Measurements from ENCODE around the gene KDM7A. TPM values are rescaled to one million over a fixed set of nuclear protein-coding genes. Genes with fewer than 3 reads are reported as not detected.

Gene KDM7A
- total RNA-seq, 1 donor from 2014 or later, result 7.6 TPM

DNA sequence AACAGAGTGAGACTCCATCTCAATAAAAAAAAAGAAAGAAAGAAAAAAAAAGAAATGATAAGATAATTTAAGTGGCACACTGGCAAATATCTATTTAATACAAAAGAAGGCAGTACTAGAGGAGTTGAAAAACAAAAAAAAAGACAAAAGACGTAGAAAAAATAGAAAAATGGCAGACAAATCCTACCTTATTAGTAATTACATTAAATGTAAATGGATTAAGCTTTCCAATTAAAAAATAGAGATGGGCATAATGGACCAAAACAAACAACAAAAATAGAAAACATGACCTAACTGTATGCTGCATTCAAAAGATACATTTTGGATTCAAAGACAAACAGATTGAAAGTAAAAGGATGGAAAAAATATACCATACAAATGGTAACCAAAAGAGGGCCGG, 108.8 kb downstream of the KDM7A start:
- TF ChIP-seq, protein P1, sequence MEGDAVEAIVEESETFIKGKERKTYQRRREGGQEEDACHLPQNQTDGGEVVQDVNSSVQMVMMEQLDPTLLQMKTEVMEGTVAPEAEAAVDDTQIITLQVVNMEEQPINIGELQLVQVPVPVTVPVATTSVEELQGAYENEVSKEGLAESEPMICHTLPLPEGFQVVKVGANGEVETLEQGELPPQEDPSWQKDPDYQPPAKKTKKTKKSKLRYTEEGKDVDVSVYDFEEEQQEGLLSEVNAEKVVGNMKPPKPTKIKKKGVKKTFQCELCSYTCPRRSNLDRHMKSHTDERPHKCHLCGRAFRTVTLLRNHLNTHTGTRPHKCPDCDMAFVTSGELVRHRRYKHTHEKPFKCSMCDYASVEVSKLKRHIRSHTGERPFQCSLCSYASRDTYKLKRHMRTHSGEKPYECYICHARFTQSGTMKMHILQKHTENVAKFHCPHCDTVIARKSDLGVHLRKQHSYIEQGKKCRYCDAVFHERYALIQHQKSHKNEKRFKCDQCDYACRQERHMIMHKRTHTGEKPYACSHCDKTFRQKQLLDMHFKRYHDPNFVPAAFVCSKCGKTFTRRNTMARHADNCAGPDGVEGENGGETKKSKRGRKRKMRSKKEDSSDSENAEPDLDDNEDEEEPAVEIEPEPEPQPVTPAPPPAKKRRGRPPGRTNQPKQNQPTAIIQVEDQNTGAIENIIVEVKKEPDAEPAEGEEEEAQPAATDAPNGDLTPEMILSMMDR (IDR thresholded peaks at IDR 0.05), result no peak
- Mint-ChIP-seq H3K27me3 (ENCODE audit: low read depth) (no peaks in the 10 kb centered on the region), H3K27ac (ENCODE audit: unreplicated experiment) (no peak overlapping the region), H3K36me3 (ENCODE audit: low read depth) (peaks cover 16% of the 10 kb centered on the region), H3K9me3 (ENCODE audit: low read depth) (peaks cover 43% of the 10 kb centered on the region), H3K4me3 (ENCODE audit: unreplicated experiment) (no peak overlapping the region), H3K4me1 (ENCODE audit: low read depth) (no peaks in the 10 kb centered on the region)
- DNase-seq (ENCODE audit: low spot score), result no peak

DNA sequence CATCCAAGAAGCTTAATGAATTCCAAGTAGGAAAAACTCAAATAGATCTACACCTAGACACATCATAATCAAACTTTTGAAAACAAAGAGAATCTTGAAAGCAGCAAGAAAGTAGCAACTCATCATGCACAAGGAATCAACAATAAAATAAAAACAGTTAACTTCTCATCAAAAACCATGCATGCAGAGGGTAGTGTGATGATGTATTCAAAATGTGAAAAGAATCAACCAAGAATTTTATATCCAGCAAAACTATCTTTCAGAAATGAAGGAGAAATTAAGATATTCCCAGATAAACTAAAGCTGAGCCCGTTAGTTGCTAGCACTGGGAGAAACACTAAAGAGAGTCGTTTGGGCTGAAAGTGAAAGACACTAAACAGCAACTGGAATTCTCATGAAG, 109.7 kb downstream of the KDM7A start:
- H3K4me1 Mint-ChIP-seq (ENCODE audit: low read depth), result no peaks in the 10 kb centered on the region
- no peak for DNase-seq (ENCODE audit: low spot score)
- H3K4me3 Mint-ChIP-seq (ENCODE audit: unreplicated experiment), result no peak overlapping the region
- no peaks in the 10 kb centered on the region for H3K27me3 Mint-ChIP-seq (ENCODE audit: low read depth)
- TF ChIP-seq, protein P1 (IDR thresholded peaks at IDR 0.05), result no peak
- peaks cover 16% of the 10 kb centered on the region for H3K36me3 Mint-ChIP-seq (ENCODE audit: low read depth)
- peaks cover 43% of the 10 kb centered on the region for H3K9me3 Mint-ChIP-seq (ENCODE audit: low read depth)
- no peak overlapping the region for H3K27ac Mint-ChIP-seq (ENCODE audit: unreplicated experiment)

DNA sequence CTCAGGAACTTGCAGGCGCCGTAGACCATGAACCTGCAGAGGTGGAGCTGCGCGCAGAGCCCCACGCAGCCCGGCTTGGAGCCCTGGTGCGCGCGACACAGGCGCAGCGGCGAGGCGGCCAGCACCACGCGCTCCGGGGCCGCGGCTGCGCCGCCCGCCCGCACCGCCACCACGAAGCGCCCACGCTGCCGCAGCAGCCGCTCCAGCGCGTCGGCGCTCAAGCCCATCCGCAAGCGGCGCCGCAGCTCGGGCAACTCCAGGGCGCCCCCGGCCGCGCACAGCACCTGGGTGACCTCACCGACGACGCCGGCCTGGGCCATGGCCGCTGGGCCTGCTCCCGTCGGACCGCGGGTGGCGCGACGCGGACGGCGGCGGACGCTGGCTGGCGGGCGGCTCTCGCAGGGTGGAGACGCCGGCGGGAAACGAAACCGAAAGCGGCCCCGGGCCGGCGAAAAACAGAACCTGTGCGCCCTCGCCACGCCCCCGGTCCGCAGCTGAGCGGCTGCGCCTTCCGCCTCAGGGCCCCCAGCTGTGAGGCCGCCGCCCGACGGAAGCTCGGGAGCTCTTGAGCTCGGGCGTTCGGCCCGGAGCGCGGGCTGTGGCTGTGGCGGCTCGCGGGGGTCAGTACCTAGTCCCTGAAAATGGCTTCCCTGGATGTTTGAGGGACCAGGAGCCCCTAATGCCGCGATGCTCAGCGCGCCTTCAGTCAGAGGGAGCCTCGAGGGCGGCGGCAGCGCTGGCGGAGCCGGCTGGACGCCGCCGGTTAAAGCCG, 114.1 kb downstream of the KDM7A start, which contains the start of gene PARP12:
PARP12 (minus strand) TSS at position 424 of the 772 bp plus-strand sequence; CDS start at position 320, 104 bp downstream.
- Mint-ChIP-seq H3K27ac (ENCODE audit: unreplicated experiment) (peak within 1 kb of the TSS; percentile 74), H3K9me3 (ENCODE audit: low read depth) (peaks cover 21% of the 10 kb centered on the region), H3K36me3 (ENCODE audit: low read depth) (peaks cover 9% of the 10 kb centered on the region), H3K4me1 (ENCODE audit: low read depth) (peaks cover 36% of the 10 kb centered on the region), H3K4me3 (ENCODE audit: unreplicated experiment) (peak within 1 kb of the TSS; percentile 71), H3K27me3 (ENCODE audit: low read depth) (no peaks in the 10 kb centered on the region)
- TF ChIP-seq, protein P1 (IDR thresholded peaks at IDR 0.05), result peak; percentile 7
- DNase-seq (ENCODE audit: low spot score), result no peak

DNA sequence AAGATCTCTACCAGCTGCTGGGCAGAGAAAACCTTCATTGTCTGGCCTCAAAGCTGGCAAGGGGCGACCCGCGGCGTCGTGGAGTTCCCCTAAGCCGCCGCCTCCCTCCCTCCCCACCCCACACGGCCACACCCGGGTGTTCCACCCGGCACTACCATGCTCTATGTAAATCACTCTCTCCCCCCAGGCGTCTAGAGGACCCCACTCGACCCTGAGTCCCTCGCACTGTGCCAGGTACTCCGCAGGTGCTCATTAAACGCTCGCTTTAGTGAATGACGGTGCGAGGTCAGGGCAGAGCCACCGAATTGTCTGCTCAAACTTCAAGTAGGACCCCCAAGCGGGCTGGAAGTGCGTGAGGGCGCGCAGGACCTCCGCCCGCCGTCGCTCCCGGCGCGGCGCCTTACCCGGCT, 114.7 kb downstream of the KDM7A start:
- H3K27ac Mint-ChIP-seq (ENCODE audit: unreplicated experiment), result peak overlapping the region; percentile 74
- no peak for DNase-seq (ENCODE audit: low spot score)

DNA sequence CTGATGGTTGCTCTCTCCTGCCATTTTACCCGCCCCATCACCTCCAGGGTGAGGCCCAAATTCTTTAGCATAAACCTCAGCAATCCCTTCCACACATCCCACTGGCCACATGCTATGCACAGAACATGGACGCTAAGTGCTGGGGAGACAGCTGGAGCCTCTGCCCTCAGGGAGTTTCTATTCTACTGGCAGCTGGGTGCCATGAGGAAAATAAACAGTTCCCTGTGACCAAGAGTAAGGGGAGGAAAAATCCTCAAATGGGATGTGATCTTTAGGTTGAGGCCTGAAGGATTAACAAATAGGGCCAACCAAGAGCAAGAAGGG, 115.2 kb downstream of the KDM7A start:
- H3K27ac Mint-ChIP-seq (ENCODE audit: unreplicated experiment), result peak overlapping the region; percentile 29
- TF ChIP-seq, protein P1 (IDR thresholded peaks at IDR 0.05), result no peak
- peaks cover 11% of the 10 kb centered on the region for H3K9me3 Mint-ChIP-seq (ENCODE audit: low read depth)

More for the DNA sequence above, 114.7 kb downstream of the KDM7A start:
- H3K9me3 Mint-ChIP-seq (ENCODE audit: low read depth), result peaks cover 17% of the 10 kb centered on the region
- TF ChIP-seq, protein P1 (IDR thresholded peaks at IDR 0.05), result no peak
- peaks cover 36% of the 10 kb centered on the region for H3K4me1 Mint-ChIP-seq (ENCODE audit: low read depth)
- no peaks in the 10 kb centered on the region for H3K27me3 Mint-ChIP-seq (ENCODE audit: low read depth)
- peak overlapping the region; percentile 71 for H3K4me3 Mint-ChIP-seq (ENCODE audit: unreplicated experiment)
- H3K36me3 Mint-ChIP-seq (ENCODE audit: low read depth), result peaks cover 8% of the 10 kb centered on the region

More for the DNA sequence above, 115.2 kb downstream of the KDM7A start:
- no peak for DNase-seq (ENCODE audit: low spot score)
- Mint-ChIP-seq H3K36me3 (ENCODE audit: low read depth) (peaks cover 3% of the 10 kb centered on the region), H3K4me3 (ENCODE audit: unreplicated experiment) (peak overlapping the region; percentile 71), H3K4me1 (ENCODE audit: low read depth) (peaks cover 36% of the 10 kb centered on the region), H3K27me3 (ENCODE audit: low read depth) (no peaks in the 10 kb centered on the region)

Measured in chondrocyte (in vitro differentiated cells).